ENCODE data around the gene GTPBP4.
A peak's percentile ranks its signal among the peaks of the same experiment; 100 is the strongest.
"Not testable (repeated sequence)": the region's sequence is repeated elsewhere in the genome, so short reads cannot be mapped to it uniquely, and the experiment has no call there.

GTPBP4 gene

DNA sequence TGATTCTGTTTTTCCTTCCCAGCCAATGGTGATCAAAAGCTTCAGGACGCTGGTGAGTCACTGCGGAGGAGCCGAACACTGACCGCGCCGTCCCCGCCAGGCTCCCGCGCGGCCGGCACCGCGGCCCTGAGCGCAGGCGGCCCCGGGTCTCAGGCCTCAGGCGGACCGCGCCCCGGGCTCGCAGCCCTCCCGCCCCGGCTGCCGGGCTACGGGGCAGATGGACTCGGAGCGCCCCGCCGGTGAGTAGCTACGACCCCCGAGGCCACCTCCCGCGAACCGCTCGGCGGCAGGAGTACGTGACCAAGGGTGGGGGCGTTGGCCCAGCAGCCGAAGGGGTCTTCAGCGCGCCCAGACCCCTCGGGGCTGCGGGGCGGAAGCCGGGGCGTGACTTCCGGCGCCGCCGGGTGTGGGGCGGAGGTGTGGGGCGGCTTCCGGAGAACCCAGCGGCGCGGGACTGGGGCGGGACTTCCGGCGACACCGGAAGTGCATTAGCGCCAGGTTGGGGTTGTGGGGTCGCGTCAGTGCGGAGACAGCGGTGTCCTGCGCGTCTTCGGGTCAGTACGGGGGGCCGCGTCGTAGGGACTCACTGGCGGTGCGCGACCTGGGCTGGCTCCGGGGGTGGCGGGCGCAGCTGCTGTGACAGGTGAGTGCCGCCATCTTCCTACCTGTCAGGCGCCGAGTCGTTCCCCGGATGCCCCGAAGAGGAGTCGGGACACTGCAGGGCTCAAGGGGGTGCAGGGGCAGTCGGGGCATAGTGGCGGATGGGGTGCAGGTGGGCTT, 68.3 kb downstream of the GTPBP4 start, which contains the start of gene WDR37:
WDR37 (plus strand) TSS at position 60 of the 780 bp plus-strand sequence. CDS start 15,771 bp downstream, outside the sequence.
- peak in 55 of 56 donors; percentile 34 to 91 (median 76) for DNase-seq

DNA sequence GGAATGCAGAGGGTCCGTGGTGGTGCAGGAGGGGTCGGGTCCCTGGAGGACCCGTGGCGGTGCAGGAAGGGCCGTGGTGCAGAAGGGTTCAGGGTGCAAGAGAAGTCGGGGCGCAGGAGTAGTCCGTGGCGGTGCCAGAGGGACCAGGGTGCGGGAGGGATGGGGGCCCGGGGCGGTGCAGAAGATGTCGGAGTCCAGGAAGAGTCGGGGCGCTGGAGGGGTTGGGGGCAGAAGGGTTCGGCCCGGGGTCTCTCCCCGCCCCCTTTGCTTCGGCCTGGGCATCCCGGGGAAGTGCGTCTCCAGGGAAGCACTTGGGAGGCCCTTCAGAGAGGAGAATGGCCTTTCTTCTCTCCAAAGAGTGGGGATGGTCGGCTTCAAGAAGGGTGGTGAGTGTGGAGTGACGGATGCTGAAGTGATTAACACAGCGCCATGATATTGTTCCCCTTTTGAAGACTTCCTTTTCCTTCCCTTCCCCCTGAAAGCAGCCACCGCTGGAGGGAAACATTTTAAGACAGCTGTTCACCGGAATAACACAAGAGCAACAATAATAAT, 68.9 kb downstream of the GTPBP4 start:
- DNase-seq: no peak

DNA sequence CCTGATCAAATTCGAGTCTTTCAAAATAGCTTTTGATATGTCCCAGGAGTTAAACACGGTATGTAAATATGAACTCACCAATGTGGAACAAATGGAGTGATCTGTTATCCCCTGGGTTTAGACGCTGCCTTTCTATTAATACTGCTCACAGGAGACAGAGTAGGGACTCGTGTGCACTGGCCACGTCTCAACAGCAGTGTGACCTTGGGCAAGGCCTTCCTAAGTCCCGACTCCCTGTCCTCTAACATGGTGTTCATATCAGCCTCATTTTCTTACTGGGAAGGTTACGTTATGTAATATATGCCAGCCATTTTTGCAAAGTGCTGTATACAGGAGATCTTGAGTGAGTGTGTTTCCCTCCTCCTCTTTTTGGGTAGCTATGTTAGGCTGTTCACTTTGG, 69.8 kb downstream of the GTPBP4 start:
- DNase-seq: no peak

DNA sequence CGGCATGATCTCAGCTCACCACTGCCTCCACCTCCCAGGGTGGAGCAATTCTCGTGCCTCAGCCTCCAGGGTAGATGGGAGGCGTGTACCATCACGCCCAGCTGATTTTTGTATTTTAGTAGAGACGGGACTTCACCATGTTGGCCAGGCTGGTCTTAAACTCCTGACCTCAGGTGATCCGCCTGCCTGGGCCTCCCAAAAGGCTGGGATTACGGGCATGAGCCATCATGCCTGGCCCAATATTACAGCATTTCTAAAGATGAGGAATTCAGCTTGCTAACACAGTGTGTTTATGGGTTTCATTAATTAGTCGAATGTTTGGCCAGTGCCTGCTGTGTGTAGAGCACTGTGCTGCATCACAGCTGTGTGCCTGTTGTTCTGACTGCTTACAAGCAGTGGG, 71.7 kb downstream of the GTPBP4 start:
- no peak for DNase-seq

DNA sequence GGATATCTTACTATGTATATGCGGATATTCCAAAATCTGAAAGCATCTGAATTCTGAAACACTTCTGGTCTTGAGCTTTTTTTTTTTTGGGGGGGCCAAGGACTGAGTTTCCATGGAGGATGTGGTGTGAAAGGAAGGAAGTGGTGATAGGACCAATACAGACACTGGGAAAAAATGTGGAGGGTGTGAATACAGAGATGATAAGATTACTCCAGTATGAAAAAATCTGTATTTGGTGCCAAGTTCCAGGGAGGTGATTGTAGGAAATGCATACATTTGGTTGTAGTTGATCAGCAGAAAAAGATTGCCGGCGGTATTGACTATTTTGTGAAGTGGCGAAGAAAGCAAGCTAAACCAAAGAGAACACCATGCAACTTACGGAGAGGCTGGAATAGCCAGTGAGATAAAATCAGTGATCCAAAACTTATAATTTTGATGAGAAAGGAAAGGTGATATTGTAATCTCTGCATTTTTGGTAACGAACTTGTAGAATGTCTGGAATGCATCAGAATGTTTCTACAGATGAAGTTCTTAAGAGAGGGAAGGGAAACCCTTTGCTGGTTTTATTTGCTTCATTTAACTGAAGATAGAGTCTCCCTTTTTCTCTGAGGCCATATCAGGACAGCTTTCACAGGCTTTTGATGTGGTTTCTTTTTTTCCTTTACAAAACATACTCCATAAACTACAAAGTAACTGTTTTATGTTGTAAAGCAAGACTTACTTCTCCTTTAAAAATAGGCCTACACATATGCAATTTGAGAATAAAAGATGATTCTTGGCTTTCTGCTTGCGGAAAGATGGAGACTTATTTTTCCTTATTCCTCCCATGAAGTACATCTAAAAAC, 73.9 kb downstream of the GTPBP4 start:
- DNase-seq: no peak

DNA sequence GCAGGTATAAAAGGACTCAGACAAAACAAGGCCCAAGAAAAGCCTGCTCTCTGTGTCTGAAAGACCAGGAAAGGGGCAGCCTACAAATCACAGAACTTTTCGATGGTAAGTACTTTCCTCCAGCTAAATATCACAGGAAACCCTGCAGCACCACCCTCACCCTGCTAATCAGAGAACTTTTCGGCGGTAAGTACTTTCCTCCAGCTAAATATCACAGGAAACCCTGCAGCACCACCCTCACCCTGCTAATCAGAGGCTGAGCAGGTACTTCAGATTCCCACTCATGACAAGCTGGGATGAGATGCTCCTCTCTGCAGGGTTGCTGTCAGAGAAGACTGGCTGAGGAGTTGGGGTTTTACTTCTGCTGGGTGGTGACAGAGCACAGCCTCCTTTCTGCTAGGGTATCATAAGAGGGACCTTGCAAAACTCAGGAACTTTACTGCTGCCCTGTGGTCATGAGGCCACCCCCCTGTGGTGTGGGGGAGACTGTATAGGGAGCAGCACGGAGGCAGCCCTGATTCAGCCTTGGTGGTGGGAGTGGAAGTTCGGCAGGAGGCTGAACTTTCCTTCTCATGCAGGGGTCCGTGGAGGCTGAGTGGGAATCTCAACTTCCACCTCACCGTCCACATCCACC, 75.1 kb downstream of the GTPBP4 start:
- no peak for DNase-seq

DNA sequence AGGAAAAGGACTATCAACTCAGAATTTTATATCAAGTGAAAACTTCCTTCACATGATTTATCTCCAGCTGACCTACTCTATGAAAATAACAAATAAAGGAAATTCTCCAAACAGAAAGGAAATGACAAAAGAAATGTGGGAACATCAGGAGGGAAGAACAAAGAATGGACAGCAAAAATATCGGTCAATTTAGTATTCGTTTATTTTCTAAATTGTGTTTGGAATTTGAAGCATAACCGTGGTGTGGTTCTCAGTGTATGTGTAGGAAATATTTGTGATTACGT, 76.7 kb downstream of the GTPBP4 start:
- no peak for DNase-seq

DNA sequence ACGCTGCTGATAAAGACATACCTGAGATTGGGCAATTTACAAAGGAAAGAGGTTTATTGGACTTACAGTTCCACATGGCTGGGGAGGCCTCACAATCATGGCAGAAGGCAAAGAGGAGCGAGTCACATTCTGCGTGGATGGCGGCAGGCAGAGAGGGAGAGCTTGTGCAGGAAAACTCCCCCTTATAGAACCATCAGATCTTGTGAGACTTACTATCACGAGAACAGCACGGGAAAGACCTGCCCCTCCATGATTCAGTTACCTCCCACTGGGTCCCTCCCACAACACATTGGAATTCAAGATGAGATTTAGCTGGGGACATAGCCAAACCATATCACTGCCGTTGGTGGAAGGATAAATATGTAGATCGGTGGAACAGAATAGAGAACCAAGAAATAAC, 78.5 kb downstream of the GTPBP4 start:
- not testable (repeated sequence) for DNase-seq

DNA sequence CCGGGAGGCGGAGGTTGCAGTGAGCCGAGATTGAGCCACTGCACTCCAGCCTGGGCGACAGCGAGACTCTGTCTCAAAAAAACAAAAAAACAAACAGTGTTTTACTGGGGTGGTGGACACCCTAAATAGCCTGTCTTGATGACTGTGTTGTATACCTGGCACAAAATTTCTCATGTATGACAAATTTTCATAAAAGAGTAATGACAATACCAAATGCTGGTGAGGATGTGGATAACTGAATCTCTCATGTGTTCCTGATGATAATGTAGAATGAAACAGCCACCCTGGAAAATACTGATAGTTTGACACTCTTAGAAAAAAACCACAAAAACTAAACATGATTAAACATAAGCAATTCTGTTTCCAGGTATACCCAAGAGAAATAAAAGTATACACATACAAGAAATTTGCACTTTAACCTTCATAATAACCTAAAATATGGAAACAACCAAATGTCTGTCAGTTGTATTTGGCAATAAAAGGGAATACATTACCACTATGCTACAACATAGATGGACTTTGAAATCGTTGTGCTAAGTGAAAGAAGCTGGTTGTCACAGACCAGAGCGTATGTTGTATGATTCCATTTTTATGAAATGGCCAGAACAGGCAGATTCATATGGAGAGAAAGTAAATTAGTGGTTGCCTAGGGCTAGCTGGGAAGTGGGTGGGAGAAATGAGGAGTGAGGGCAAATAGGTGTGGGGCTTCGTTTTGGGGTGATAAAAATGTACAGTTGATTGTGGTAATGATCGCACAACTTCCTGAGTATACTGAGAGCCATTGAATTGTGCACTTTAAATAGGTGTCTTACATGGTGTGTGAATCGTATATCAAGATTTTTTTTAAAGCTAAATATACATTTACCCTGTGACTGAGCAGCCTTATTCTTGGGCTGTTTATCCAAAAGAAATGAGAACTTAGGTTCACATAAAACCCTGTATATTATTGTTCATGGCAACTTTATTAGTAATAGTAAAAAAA, 80.4 kb downstream of the GTPBP4 start:
- DNase-seq: no peak

Data from amygdala (tissue), 56 donors.